Measurements from ENCODE around the gene CRYBG2. TPM values are rescaled to one million over a fixed set of nuclear protein-coding genes. Genes with fewer than 3 reads are reported as not detected.

The CRYBG2 gene
- total and polyA plus RNA-seq, 2 of the 8 experiments (the other 6 are each of a cell fraction or from before 2014, with no cell fraction given), result 14.2 to 17.0 TPM

DNA sequence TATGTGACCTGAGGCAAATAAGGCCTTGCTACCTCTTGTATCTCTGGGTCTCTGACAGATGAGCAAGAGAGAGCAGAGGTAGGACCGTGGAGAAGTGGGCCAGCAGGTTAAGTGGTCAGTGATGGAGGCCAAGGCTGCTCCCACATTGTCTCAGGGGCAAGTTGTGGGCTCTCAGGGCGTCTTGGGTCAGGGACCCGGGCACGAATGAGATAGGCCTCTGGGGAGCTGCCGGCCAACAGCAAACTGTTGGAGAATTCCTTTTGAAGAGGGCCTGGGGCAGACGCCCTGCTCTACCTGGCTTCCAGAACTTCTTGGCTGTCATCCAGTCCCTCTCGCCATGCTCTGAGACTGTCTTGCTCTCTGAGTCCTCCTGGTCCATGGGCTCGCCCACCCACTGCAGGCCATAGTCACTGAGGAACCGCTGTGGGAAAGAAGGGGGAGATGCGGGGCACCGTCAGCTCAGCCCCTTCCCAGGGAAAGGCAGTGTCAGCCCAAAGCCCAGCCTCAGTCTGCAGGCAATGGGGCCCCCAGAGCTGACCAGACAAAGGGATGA lies 59.9 kb downstream of the CRYBG2 start:
- peaks cover 0 to 22% (median 17%) of the 10 kb centered on the region in 4 experiments; a peak in 6 of 7 replicates for H3K4me1 ChIP-seq (replicated peaks in 1 of 4; ENCODE audit: control insufficient read depth in 3 of 4, insufficient read depth in 4 of 4, low read length in 3 of 4)
- no peak overlapping the region for H3K56ac ChIP-seq (replicated peaks; ENCODE audit: insufficient read length, low read depth, low read length)
- no peaks in the 10 kb centered on the region for H3K79me2 ChIP-seq (ENCODE audit: control insufficient read depth in 1 of 2, insufficient read depth in 2 of 2, low read length in 2 of 2)
- H3K4me3 ChIP-seq (ENCODE audit: extremely low read depth in 1 of 4, insufficient read depth in 2 of 4, low read depth in 3 of 4, low read length in 4 of 4), result no peak overlapping the region
- FAIRE-seq (no peak), DNase-seq (ENCODE audit: low read depth in 1 of 2, low spot score in 2 of 2) (no peak)
- no peaks in the 10 kb centered on the region for H3K27me3 ChIP-seq (replicated peaks in 1 of 4; ENCODE audit: control insufficient read depth in 3 of 4, extremely low read depth in 1 of 4, insufficient read depth in 3 of 4, low read length in 3 of 4)
- ChIA-PET CTCF (ENCODE audit: partially characterized antibody) (interaction anchor here (1.2 to 57.0 kb wide), 3 partner anchors 1 to 70 kb away, joined by 3 to 1530 read pairs (median 1530); partner anchors contain the start of genes CD52, SH3BGRL3 and UBXN11), POLR2A (ENCODE audit: partially characterized antibody) (interaction anchor here (1.2 to 1.4 kb wide), 4 partner anchors 9 to 119 kb away, joined by 3 to 4 read pairs (median 4); no protein-coding TSS in a partner anchor)
- no peak overlapping the region for H3K4me2 ChIP-seq (ENCODE audit: insufficient read depth in 1 of 2, low read depth in 2 of 2, low read length in 2 of 2)
- no peak overlapping the region for H2AFZ ChIP-seq (ENCODE audit: low read length)
- H2BK120ac ChIP-seq (replicated peaks; ENCODE audit: low read depth, low read length), result no peak overlapping the region
- no peak overlapping the region for H3K9ac ChIP-seq (replicated peaks in 1 of 4; ENCODE audit: extremely low read depth in 1 of 4, low read depth in 3 of 4, low read length in 3 of 4)
- no peaks in the 10 kb centered on the region for H4K20me1 ChIP-seq (replicated peaks in 1 of 2; ENCODE audit: control insufficient read depth in 1 of 2, insufficient read depth in 2 of 2, low read length in 2 of 2)
- H2BK20ac ChIP-seq (ENCODE audit: low read length), result no peak overlapping the region
- H4K91ac ChIP-seq (replicated peaks; ENCODE audit: insufficient read length, low read length), result no peak overlapping the region
- no peak overlapping the region for H4K8ac ChIP-seq (ENCODE audit: extremely low read depth, insufficient read depth, low read length)
- H3K14ac ChIP-seq (ENCODE audit: insufficient read length), result no peak overlapping the region
- no peak overlapping the region for H2BK12ac ChIP-seq (ENCODE audit: low read depth, low read length)
- H2BK5ac ChIP-seq (ENCODE audit: low read depth, low read length), result no peak overlapping the region
- no peaks in the 10 kb centered on the region for H3K9me3 ChIP-seq (ENCODE audit: insufficient read depth in 2 of 2, low read depth in 1 of 2, low read length in 1 of 2)
- H3K36me3 ChIP-seq (ENCODE audit: control insufficient read depth in 2 of 4, insufficient read depth in 4 of 4, low read length in 3 of 4), result no peaks in the 10 kb centered on the region
- H3K27ac ChIP-seq (ENCODE audit: low read depth, low read length), result no peak overlapping the region
- no peaks in the 10 kb centered on the region for H3K79me1 ChIP-seq (ENCODE audit: low read depth, low read length)
- H3K18ac ChIP-seq (ENCODE audit: extremely low read depth, low read length), result no peak overlapping the region
- no peak overlapping the region for H4K5ac ChIP-seq (ENCODE audit: insufficient read length, low read depth, low read length)
- H3K23me2 ChIP-seq (ENCODE audit: low read depth, low read length), result no peaks in the 10 kb centered on the region
- 81% methylated on average over 9 of the region's 11 CpGs; no CpG with 5 or more reads in 1 of the 2 experiments for WGBS, 2 experiments (ENCODE audit: extremely low coverage in 1 of 2, insufficient coverage in 1 of 2, insufficient read length in 1 of 2, insufficient replicate concordance in 2 of 2, low coverage in 1 of 2, low lambda C conversion rate in 2 of 2, missing lambda C conversion rate in 1 of 2)
- no peak overlapping the region for H2BK15ac ChIP-seq (ENCODE audit: low read length)
- H3K4ac ChIP-seq (replicated peaks; ENCODE audit: insufficient read length, low read depth, low read length), result no peak overlapping the region
- H3K23ac ChIP-seq (ENCODE audit: insufficient read length), result no peak overlapping the region
- no peak overlapping the region for H2AK5ac ChIP-seq (ENCODE audit: low read depth, low read length)
- TF ChIP-seq, protein P1, sequence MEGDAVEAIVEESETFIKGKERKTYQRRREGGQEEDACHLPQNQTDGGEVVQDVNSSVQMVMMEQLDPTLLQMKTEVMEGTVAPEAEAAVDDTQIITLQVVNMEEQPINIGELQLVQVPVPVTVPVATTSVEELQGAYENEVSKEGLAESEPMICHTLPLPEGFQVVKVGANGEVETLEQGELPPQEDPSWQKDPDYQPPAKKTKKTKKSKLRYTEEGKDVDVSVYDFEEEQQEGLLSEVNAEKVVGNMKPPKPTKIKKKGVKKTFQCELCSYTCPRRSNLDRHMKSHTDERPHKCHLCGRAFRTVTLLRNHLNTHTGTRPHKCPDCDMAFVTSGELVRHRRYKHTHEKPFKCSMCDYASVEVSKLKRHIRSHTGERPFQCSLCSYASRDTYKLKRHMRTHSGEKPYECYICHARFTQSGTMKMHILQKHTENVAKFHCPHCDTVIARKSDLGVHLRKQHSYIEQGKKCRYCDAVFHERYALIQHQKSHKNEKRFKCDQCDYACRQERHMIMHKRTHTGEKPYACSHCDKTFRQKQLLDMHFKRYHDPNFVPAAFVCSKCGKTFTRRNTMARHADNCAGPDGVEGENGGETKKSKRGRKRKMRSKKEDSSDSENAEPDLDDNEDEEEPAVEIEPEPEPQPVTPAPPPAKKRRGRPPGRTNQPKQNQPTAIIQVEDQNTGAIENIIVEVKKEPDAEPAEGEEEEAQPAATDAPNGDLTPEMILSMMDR (IDR thresholded peaks at IDR 0.05; ENCODE audit: control extremely low read depth in 1 of 3, insufficient read depth in 1 of 3, low read depth in 1 of 3, low read length in 3 of 3), result no peak
- no peak for TF ChIP-seq SP2 (IDR thresholded peaks at IDR 0.05; ENCODE audit: low read length)
- TF ChIP-seq BCL11A (IDR thresholded peaks at IDR 0.05; ENCODE audit: low read depth in 2 of 2, low read length in 2 of 2), result no peak
- no peak for TF ChIP-seq TAF1 (IDR thresholded peaks at IDR 0.05; ENCODE audit: low read depth, low read length)
